CD4-positive, alpha-beta T cell treated with Interferon gamma for 1 hour (primary cell): Measurements from ENCODE around the gene PTPRE.

Source experiments
- DNase-seq: peaks from one replicate; pipeline ENCODE4 v3.0.0-alpha.2; 2020

The PTPRE gene

DNA sequence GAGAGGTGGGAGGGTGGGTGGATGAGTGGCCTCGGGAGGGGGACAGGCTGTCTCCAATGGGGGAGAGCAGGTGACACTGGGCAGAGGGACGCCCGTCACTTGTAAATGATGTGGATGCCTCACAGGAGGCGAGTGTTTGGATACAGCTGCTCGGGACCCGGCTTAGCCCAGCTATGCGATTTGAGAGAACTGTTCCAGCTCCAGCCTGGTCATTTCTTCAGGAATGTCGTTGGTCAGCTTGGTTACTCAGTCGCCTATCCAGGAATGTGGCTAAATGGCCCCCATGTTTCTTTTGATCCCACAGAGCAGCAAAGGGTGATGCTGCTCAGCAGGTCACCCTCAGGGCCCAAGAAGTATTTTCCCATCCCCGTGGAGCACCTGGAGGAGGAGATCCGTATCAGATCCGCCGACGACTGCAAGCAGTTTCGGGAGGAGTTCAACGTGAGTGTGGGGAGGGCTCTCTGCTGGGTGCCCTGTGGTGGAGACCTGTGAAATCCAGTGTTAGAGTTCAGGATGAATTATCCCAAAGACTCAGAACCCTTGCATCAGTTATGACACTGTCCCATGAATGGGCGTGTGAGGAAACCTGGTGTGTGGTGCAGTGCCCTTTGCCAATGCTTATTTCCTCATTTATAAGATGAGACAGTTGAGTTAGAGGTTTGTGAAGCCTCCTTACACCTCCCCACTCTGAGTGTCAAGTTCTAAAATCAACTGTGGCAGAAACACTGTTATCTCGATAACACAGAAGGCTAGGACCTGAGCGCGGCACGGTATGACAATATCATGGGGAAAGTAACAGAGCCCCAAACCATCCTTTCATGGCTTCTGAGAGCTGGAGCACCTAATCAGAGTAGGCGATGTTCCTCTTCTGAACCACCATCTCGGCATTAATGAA is 142.6 kb downstream of the PTPRE start:
- DNase-seq, result peak; percentile 31

DNA sequence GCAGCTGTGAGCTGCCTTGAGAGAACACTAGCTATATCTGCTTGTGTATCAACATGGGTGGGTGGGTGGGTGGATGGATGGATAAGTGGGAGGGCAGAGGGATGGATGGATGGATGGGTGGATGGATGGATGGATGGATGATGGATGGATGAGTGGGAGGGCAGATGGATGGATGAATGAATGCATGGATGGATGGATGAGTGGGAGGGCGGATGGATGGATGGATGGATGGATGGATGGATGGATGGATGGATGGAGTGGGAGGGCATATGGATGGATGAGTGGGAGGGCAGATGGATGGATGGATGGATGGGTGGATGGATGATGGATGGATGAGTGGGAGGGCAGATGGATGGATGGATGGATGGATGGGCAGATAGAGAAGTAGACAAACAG is 143.2 kb downstream of the PTPRE start:
- DNase-seq, result no peak

DNA sequence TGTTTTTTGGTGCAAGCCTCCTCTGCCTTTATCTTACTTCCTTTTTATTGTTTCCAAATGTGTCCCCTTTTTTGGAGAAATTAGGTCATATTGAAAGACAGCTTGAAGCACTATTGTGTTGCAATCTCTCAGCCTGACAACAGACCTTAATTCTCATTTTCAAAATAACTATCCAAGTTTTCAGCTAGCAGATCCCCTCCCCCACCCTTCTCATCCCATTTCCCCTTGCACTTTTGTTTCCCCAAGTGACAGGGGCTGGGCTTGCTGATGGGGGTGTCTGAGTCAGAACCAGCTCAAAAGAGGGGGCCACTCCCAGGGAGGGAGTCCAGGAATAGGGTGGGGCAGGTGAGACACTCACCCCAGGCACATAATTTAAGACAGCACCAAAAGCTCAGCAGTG is 144.0 kb downstream of the PTPRE start:
- DNase-seq, result peak; percentile 38

DNA sequence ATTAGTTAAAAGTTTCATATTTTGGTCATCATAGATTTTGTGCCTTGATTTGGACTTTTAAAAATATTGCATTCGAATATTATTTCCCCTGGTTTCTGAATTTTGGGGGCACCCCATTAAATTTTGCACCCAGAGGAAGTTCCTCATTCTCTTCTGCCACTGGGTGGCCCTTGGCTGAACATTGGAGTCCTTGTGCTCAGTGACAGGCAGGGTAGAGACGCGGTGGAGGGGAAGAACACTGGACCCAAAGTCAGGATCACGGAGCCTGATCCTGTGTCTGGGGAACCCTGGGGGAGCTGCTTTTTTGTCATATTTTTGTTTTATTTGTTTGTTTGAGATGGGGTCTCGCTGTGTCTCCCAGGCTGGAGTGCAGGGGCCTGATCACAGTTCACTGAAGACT is 144.6 kb downstream of the PTPRE start:
- no peak for DNase-seq

DNA sequence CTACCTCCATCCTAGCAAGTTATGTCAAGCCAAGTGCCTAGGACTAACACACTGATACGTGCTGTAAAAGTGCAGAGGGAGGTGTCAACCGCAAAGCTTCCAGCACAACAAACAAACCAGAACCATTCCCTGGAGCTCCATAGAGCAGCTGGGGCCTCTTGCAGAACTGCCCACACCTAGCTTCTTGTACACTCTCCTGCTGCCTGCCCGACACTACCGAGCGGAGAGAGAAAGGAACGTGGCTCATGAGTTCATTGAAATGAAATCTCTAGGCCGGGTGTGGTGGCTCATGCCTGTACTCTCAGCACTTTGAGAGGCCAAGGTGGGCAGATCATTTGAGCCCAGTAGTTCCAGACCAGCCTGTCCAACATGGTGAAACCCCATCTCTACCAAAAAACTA is 145.8 kb downstream of the PTPRE start:
- DNase-seq, result no peak

DNA sequence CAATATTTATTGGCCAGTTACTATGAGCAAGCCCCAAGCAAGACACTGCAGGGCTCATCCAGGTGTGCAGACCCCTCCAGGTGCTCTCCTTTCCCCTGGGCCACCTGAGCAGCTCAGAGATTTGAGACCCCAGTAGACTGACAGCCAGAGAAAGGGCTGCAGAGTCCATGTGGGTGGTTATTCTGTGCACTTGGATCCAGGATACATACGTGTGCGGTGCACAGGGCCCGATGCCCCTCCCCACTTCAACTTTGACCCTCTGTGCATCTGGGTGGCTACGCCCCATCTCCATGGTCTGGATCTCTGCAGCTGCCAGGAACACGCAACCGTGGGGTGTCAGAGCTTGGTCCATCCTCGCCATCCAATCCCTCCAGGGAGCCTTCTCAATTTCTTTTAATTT is 146.5 kb downstream of the PTPRE start:
- DNase-seq, result no peak

DNA sequence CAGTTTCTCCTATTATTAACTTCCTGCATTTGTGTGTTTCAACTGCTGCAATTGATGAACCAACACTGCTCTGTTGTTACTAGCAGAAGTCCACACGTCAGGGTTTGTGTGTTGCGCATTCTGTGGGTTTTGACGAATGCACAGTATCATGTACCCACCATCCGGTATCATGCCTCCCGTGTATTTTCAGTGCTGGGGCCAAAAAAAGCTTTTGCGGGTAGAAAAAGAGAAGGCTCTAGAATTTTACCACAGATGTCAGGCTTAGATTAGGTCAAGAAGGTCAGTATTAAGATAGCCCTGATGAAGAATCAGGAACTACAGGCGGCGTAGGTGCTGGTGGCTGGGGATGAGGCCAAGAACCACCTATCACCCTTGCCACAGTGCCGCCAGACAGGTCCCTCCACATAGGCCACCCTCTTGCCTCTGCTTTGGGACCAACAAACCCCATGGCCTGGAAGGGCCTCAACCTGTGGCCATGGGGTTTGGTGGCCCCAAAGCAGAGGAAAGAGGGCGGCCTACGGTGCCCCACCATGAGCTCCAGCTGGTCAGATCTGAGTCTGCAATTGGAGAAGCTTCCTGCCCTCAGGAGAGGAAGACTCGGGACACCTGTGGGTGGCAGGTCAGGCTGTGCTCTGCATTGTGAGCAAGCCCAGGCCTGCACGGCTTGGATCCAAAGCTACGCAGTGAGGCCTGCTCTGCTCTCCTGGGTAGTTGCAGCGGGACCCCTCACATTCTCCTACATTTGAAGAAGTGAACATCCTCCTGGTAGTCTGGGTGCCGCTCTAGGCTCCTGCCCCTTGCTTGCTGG is 147.5 kb downstream of the PTPRE start:
- DNase-seq, result peak; percentile 43

DNA sequence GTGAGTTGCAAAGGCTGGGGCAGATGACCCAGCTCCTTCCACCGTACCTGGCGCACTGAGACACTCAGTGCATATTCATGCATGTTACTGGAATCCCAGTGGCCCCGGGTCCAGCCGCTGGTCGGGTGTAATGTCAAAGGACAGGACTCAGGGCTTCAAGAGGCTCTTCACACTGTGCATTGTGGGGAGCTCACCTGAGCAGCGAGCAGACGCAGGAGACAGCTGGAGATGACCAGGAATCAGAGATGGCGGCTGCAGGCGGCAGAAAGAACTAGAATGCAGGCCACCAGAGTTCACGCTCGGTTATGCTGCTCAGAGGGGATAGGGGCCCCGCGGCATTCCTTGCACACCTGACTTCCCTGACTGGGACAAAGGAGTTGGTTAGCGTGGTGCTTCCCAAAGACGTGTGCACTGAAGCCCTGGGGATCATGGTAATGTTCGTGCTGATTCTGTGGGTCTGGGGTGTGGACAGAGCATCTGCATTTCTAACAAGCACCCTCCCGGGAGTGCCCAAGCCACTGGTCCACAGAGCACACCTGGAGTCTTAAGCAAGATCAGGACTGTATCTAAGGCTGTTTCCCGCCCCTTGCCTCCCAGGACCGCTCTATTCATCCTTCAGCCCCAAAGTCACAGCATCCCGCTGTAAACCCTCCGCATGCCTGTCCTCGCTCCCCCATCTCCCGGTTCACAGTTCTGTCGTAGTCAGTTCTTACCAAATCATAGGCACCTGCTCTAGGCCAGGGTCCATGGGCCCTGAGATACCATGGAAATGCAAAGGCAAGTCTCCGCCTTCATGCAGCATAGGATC is 148.4 kb downstream of the PTPRE start:
- no peak for DNase-seq

DNA sequence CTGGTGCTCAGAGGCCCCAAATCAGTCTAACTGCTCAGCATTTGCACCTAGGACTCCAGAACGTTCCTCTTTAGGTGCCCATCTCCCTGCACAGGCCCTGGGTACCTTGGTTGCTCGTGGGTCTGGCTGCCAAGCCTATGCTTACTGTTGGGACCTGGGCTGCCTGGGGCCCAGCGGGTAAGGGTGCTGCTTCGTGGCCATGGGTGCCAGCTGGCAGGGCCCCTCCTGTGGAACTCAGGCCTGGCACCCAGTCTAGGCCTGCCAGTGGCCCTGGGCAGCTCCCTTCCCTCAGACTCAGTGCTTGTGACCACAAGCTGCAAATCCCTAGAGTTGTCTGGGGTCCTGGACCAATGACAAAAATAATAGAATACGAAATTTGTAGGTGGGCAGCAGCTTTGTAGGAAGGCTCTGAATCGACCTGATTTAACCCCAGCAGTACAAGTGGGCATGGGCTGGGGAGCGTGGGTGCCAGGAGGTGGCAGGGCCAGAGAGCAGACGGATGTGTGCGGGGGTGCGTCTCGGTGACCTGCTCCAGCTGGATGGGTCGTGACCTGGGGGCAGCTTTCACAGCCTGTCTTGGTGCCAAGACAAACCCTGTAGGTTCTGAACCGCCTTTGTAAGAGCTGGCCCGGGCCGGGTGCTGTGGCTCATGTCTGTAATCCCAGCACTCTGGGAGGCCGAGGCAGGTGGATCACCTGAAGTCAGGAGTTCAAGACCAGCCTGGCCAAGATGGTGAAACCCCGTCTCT is 149.6 kb downstream of the PTPRE start:
- no peak for DNase-seq

DNA sequence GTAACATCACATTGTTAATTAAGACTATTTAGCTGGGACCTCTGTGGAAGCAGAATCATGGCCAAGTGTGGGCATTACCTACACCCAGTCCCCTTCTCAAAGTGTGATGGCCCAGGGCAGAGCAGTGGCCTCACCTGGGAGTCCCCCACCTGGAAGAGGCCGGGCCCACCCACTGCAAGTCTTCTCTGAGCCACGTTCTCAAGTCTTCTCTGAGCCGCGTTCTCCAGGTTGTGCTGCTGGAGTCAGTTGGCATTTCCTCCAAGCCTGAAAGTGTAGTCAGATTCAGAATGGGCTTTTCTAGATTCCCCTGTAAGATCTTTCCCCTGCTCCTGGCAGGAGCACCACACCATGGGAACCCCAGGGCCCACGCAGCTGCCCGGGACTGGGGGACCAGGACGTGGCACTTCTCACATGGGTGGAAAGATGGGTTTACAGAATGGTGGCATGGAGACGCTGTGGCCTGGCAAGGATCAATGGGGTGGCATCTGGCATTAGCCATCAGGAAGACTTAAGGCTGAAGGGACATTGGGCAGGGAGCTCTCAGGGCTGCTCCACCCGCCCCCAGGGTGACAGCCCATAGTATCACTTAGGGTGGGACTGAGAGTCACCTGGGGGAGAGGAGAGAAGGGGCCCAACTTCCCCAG is 151.3 kb downstream of the PTPRE start:
- no peak for DNase-seq

DNA sequence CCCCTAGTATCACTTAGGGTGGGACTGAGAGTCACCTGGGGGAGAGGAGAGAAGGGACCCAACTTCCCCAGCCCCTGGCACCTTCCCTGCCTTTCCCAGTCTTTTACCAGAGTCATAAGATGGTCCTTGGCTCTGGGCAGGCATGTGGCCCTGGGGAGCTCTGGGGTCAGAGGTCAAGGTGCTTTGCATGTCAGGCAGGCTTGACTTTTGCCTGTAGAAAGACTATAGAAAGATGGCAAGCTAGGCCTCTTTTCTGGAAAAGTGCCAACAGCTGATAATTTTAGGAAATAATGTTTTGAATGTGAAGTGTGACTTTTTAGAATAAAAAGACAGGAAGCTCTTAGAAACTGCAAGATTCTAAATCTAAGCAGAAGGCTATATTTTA is 151.8 kb downstream of the PTPRE start:
- DNase-seq, result no peak

DNA sequence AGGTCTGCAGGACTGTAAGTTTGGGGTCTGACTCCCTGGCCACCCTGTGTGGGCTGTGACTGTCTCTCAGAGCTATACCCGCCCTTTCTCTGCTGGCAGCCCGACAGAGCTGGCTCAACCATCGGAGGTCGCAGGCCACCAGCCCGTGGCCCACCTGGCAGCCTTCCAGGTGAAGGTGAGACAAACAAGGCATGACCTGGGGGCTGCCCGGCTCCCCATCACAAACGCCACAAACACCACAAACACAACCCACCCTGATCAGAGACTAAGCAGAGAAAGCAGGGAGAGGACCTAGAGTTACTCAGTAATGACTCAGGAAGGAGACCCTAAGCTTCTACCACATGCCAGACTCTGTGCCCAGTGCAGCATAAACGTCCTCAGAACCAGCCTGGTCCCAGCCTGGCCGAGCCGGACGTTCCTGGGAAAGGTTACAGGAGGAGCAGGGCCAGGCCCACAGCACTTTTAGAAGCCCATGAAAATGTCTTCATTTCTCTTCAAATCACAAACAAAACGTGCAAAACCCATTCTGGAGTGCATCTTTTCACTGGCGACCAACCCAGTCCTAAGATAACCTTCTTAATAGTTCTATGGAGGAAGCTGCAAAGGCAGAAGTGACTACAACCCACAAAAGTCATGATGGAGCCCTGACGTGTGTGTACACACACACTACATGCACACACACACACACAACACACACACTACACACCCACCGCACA is 152.5 kb downstream of the PTPRE start:
- DNase-seq, result no peak

DNA sequence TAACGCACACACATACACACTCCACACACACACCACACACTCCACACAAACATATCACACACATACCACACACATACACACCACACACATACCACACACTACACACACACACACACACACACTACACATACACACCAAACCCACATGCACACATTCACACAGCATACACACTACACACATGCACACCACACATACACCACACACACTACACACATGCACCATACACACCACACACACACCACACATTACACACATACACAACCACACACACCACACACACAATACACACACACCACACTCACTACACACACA is 153.0 kb downstream of the PTPRE start:
- no peak for DNase-seq

DNA sequence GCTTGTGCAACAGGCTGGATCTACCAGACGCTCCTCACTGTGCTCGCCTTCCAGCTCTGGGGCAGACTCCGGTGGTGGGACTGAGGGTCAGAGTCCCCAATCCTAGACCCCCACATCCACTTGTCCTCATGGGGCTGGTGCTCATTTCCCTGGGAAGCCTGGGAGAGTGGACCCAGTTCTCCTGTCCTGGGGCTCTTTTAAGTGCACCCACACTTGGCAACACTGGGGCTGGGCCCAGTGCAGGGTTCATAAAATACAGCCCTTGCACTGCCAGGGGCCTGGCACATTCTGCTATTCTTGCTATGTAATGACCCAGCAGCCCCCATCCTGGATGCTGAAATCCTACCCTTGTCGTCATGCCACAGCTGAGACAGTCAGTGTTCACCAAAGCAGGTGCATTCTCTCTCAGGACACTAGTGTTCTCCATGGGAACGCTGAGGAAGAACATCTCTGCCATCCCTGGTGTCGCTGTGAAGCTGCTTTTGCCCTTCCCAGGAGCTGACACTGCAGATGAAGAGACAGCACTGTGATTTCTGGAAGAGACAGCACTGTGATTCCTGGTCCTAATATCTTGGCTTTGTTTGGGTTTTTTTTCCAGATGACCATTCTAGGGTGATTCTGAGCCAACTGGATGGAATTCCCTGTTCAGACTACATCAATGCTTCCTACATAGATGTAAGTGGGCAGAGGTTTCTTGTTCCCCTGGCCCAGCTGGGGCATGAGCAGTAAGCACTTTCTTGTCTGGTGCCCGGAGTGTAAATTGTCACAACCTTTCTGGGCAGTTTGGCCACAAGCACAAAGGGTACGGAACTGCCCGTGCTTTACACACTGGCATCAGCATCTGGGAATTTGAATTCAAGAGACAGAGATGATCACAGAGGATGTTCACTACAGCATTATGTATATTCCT is 153.7 kb downstream of the PTPRE start:
- DNase-seq, result no peak

DNA sequence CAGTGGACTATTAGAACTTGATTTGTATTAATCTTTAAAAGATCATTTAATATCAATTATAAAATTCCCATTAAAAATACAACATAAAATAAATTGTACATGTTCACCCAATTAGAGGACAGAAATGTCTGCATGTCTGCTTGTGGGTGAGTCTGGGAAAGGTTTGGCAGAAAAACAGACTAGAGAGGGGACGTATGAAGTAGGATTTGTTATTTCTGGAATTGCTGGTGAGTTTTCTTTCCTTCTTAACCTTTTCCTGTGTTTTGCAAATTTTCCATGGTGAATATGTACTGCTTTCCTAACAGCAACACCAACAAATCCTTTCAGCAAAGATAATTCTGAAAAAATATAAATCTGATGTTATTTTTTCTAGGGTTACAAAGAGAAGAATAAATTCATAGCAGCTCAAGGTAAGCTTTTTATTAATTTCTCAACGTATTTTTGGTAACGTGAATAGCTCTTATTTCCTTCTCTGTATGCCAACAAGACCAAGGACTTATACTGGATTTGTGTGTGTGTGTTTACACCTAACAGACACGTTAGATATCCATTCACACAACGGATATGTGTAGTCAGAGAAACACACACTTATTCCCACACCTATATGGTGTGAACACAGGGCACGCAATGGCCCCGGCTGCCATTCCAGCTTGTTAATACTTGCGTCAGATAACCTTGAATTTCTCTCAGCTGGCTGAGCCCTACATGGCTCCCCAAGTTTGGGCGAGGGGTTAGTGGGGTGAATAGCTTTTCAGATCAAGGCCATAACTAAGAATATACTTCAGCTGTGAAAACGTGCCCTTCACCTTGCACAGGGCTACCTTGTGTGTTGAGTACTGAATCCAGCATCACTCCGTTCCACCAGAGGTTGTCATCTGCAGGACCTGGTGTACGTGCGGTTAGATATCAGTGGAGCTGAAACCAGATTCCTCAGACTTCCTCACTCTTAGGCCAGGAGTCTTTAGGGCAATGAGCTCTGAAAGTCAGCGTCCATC is 154.7 kb downstream of the PTPRE start:
- no peak for DNase-seq

DNA sequence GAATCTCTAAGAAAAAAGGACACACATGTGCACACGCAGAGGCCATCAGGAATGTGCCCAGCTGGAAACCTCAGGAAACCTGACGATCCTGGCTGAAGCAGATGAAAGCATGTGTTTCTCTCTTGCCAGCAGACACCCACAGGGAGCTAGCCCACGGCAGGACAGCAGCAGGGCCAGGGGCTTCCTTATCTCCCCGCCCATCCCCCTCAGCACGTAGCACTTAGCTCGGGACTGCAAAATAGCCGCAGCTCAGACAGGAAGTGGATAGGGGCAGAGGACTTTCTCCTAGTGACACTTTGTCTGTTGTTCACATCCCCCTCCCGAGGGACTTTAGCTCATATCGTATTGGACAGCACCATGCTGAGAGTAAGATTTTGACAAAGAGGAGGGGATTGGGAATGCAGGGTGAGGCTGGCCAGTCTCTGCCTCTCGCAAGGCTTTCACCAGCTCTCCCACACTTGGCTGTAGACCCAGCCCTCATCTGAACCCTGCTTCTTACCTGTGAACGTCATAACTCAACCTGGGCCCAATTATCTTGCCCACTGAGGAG is 155.5 kb downstream of the PTPRE start:
- DNase-seq, result peak; percentile 20

DNA sequence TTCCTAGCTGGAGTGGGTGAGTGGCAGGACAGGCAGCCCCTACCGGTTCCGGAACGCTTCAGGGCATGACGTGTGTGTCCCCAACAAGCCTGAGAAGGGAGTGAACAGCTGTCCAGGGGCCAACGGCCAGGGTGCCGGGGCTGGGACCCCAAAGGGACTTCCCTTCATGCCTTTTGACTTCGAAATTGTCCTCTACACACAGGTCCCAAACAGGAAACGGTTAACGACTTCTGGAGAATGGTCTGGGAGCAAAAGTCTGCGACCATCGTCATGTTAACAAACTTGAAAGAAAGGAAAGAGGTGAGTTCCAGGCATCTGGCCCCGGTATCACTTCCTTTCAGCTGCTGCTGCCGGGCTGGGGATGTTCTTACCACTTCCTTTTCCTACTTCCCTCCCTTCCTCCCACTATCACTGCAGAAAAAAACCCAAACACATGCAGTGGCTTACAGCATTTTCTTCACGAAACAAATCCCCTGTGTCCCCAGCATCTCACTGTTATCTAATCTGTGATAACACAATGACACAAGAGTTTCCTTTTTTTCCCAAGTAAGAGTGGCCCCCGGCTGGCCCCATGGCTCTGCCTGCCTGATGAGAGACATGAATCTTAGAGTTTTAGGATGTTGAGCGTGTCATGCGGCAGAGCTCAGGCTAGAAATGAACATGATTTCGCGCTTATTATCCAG is 156.1 kb downstream of the PTPRE start:
- DNase-seq, result peak; percentile 71

DNA sequence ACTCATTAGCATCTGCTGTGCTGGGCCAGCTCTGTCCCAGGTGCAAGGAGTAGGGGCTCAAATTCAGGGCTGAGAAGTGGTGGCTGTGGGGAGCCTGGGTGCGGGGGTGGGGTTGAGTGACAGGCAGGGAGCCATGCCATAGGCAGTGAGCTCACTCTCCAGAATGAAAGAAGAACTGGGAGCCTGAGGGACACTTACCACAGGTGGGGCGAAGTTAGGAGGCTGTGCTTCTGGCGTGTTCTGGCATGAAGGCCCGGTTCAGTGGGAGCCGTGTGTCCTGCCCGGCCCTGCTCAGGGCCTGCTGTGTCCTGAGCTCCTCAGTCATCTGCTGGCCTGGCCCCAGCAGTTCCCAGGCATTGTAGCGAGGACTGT is 156.8 kb downstream of the PTPRE start:
- DNase-seq, result no peak
